Stomach (tissue), 4 donors: Measurements from ENCODE around the gene RDH8.

Experiments used
- CTCF ChIP-seq, 7 experiments: fragments of 450-650 bp in 4 of 7; fragments of 200-600 bp in 3 of 7; sonication (generic) in 3 of 7; IDR thresholded peaks; one replicate each; pipeline ENCODE4 v1.5.1; 2016 to 2019; ENCODE audit warnings: antibody characterized with exemption in 7 of 7, control low read depth in 2 of 7, mild to moderate bottlenecking in 1 of 7
- POLR2AphosphoS5 ChIP-seq, 3 donors: sonication (generic); formaldehyde crosslinking; IDR thresholded peaks; one replicate each; pipeline ENCODE4 v1.6.1; 2016; ENCODE audit warnings: antibody characterized with exemption in 3 of 3

- TF ChIP-seq CTCF (IDR thresholded peaks at IDR 0.05) (no peak), POLR2AphosphoS5 (IDR thresholded peaks at IDR 0.05) (no peak)
Measured at GRCh38 chr19:9995999-9996398, 17.3 kb upstream of the RDH8 start.
